ENCODE results near the gene HILPDA.

- TF ChIP-seq CTCF (IDR thresholded peaks at IDR 0.05 in 4 of 5, conservative IDR thresholded peaks at IDR 0.05 in 1 of 5) (no peak), POLR2A (IDR thresholded peaks at IDR 0.05) (no peak)
Observed at GRCh38 chr7:128421384-128421783, 34.3 kb upstream of the HILPDA start.
